ENCODE measurements around the gene MFAP2.
"Not testable (repeated sequence)": the region's sequence is repeated elsewhere in the genome, so short reads cannot be mapped to it uniquely, and the experiment has no call there.

MFAP2 gene

GRCh38 chr1:16958475-16958874, 21.9 kb downstream of the MFAP2 start:
- no peak for DNase-seq

GRCh38 chr1:16957731-16958130, 22.7 kb downstream of the MFAP2 start:
- no peak for DNase-seq

GRCh38 chr1:16956775-16957174, 23.6 kb downstream of the MFAP2 start:
- DNase-seq: no peak

GRCh38 chr1:16955186-16955585, 25.2 kb downstream of the MFAP2 start:
- no peak for DNase-seq

- DNase-seq: no peak
These were observed 25.8 kb downstream of the MFAP2 start for GRCh38 chr1:16954579-16954978.

- not testable (repeated sequence) for DNase-seq
These were observed 28.0 kb downstream of the MFAP2 start for GRCh38 chr1:16952376-16952775.

- not testable (repeated sequence) for DNase-seq
These were observed 31.4 kb downstream of the MFAP2 start for GRCh38 chr1:16949026-16949425.

GRCh38 chr1:16948282-16948891, 32.0 kb downstream of the MFAP2 start:
- DNase-seq: peak; percentile 68

GRCh38 chr1:16946646-16947045, 33.8 kb downstream of the MFAP2 start:
- no peak for DNase-seq

GRCh38 chr1:16946185-16946584, 34.2 kb downstream of the MFAP2 start:
- DNase-seq: not testable (repeated sequence)

- DNase-seq: not testable (repeated sequence)
These were observed 34.9 kb downstream of the MFAP2 start for GRCh38 chr1:16945512-16945911.

- no peak for DNase-seq
These were observed 36.4 kb downstream of the MFAP2 start for GRCh38 chr1:16944038-16944437.

- DNase-seq: not testable (repeated sequence)
These were observed 40.8 kb downstream of the MFAP2 start for GRCh38 chr1:16939386-16940180.

- no peak for DNase-seq
These were observed 41.8 kb downstream of the MFAP2 start for GRCh38 chr1:16938351-16939321.

GRCh38 chr1:16936580-16936979, 43.8 kb downstream of the MFAP2 start:
- not testable (repeated sequence) for DNase-seq

GRCh38 chr1:16933945-16934344, 46.5 kb downstream of the MFAP2 start:
- DNase-seq: not testable (repeated sequence)

GRCh38 chr1:16931206-16931934, 49.0 kb downstream of the MFAP2 start:
- not testable (repeated sequence) for DNase-seq

GRCh38 chr1:16929146-16930041, 51.0 kb downstream of the MFAP2 start:
- DNase-seq: not testable (repeated sequence)

GRCh38 chr1:16927711-16928485, 52.5 kb downstream of the MFAP2 start:
- DNase-seq: no peak

- no peak for DNase-seq
These were observed 53.2 kb downstream of the MFAP2 start for GRCh38 chr1:16927256-16927655.
